Measurements from ENCODE around the gene OSBPL6.
"Not testable (repeated sequence)": the region's sequence is repeated elsewhere in the genome, so short reads cannot be mapped to it uniquely, and the experiment has no call there.

The OSBPL6 gene

GRCh38 chr2:178315488-178315948 is 121.2 kb downstream of the OSBPL6 start:
- no peak for DNase-seq (ENCODE audit: low read depth, low spot score)
- Histone ChIP-seq H3K36me3 (ENCODE audit: insufficient read depth, low read length) (no peaks in the 10 kb centered on the region), H3K9ac (ENCODE audit: insufficient read length) (no peak overlapping the region), H3K27ac (no peak overlapping the region), H3K4me3 (no peak overlapping the region), H3K9me3 (ENCODE audit: low read depth, low read length) (no peaks in the 10 kb centered on the region)
- no peak for TF ChIP-seq POLR2AphosphoS5 (IDR thresholded peaks at IDR 0.05; ENCODE audit: borderline replicate concordance, low read depth, low read length)
- no peak for TF ChIP-seq EZH2 (IDR thresholded peaks at IDR 0.05)
- no peak for TF ChIP-seq FOXP2 (optimal IDR thresholded peaks at IDR 0.05; ENCODE audit: control extremely low read depth, extremely low read length, insufficient read depth)

- TF ChIP-seq EZH2 (IDR thresholded peaks at IDR 0.05) (no peak), POLR2AphosphoS5 (IDR thresholded peaks at IDR 0.05; ENCODE audit: borderline replicate concordance, low read depth, low read length) (no peak), FOXP2 (optimal IDR thresholded peaks at IDR 0.05; ENCODE audit: control extremely low read depth, extremely low read length, insufficient read depth) (no peak)
- no peak overlapping the region for H3K27ac ChIP-seq
- DNase-seq (ENCODE audit: low read depth, low spot score) = no peak
- no peaks in the 10 kb centered on the region for H3K9me3 ChIP-seq (ENCODE audit: low read depth, low read length)
- H3K36me3 ChIP-seq (ENCODE audit: insufficient read depth, low read length) = no peaks in the 10 kb centered on the region
- no peak overlapping the region for H3K9ac ChIP-seq (ENCODE audit: insufficient read length)
- H3K4me3 ChIP-seq = no peak overlapping the region
Observed at GRCh38 chr2:178317811-178318210, 123.5 kb downstream of the OSBPL6 start.

GRCh38 chr2:178320011-178320585 is 125.8 kb downstream of the OSBPL6 start:
- no peak overlapping the region for H3K9ac ChIP-seq (ENCODE audit: insufficient read length)
- H3K36me3 ChIP-seq (ENCODE audit: insufficient read depth, low read length) = no peaks in the 10 kb centered on the region
- no peaks in the 10 kb centered on the region for H3K9me3 ChIP-seq (ENCODE audit: low read depth, low read length)
- H3K4me3 ChIP-seq = no peak overlapping the region
- TF ChIP-seq FOXP2 (optimal IDR thresholded peaks at IDR 0.05; ENCODE audit: control extremely low read depth, extremely low read length, insufficient read depth) (no peak), POLR2AphosphoS5 (IDR thresholded peaks at IDR 0.05; ENCODE audit: borderline replicate concordance, low read depth, low read length) (no peak), EZH2 (IDR thresholded peaks at IDR 0.05) (no peak)
- no peak overlapping the region for H3K27ac ChIP-seq
- DNase-seq (ENCODE audit: low read depth, low spot score) = no peak

GRCh38 chr2:178322068-178322467 is 127.8 kb downstream of the OSBPL6 start:
- Histone ChIP-seq H3K36me3 (ENCODE audit: insufficient read depth, low read length) (no peaks in the 10 kb centered on the region), H3K27ac (no peak overlapping the region), H3K9me3 (ENCODE audit: low read depth, low read length) (no peaks in the 10 kb centered on the region), H3K4me3 (no peak overlapping the region), H3K9ac (ENCODE audit: insufficient read length) (no peak overlapping the region)
- TF ChIP-seq EZH2 (IDR thresholded peaks at IDR 0.05) (no peak), POLR2AphosphoS5 (IDR thresholded peaks at IDR 0.05; ENCODE audit: borderline replicate concordance, low read depth, low read length) (no peak), FOXP2 (optimal IDR thresholded peaks at IDR 0.05; ENCODE audit: control extremely low read depth, extremely low read length, insufficient read depth) (no peak)
- DNase-seq (ENCODE audit: low read depth, low spot score) = no peak

GRCh38 chr2:178323331-178323730 is 129.0 kb downstream of the OSBPL6 start:
- not testable (repeated sequence) for DNase-seq (ENCODE audit: low read depth, low spot score); H3K9me3 ChIP-seq (ENCODE audit: low read depth, low read length); H3K36me3 ChIP-seq (ENCODE audit: insufficient read depth, low read length); H3K4me3 ChIP-seq; H3K9ac ChIP-seq (ENCODE audit: insufficient read length); H3K27ac ChIP-seq

- Histone ChIP-seq H3K9ac (ENCODE audit: insufficient read length) (no peak overlapping the region), H3K4me3 (no peak overlapping the region), H3K27ac (no peak overlapping the region), H3K36me3 (ENCODE audit: insufficient read depth, low read length) (no peaks in the 10 kb centered on the region), H3K9me3 (ENCODE audit: low read depth, low read length) (no peaks in the 10 kb centered on the region)
- DNase-seq (ENCODE audit: low read depth, low spot score) = no peak
- TF ChIP-seq POLR2AphosphoS5 (IDR thresholded peaks at IDR 0.05; ENCODE audit: borderline replicate concordance, low read depth, low read length) = no peak
- TF ChIP-seq FOXP2 (optimal IDR thresholded peaks at IDR 0.05; ENCODE audit: control extremely low read depth, extremely low read length, insufficient read depth) = no peak
- TF ChIP-seq EZH2 (IDR thresholded peaks at IDR 0.05) = no peak
Observed at GRCh38 chr2:178324077-178324476, 129.8 kb downstream of the OSBPL6 start.

- H3K9me3 ChIP-seq (ENCODE audit: low read depth, low read length) = no peaks in the 10 kb centered on the region
- no peak overlapping the region for H3K27ac ChIP-seq
- no peak overlapping the region for H3K9ac ChIP-seq (ENCODE audit: insufficient read length)
- no peaks in the 10 kb centered on the region for H3K36me3 ChIP-seq (ENCODE audit: insufficient read depth, low read length)
- no peak for TF ChIP-seq POLR2AphosphoS5 (IDR thresholded peaks at IDR 0.05; ENCODE audit: borderline replicate concordance, low read depth, low read length)
- no peak for TF ChIP-seq EZH2 (IDR thresholded peaks at IDR 0.05)
- no peak for TF ChIP-seq FOXP2 (optimal IDR thresholded peaks at IDR 0.05; ENCODE audit: control extremely low read depth, extremely low read length, insufficient read depth)
- DNase-seq (ENCODE audit: low read depth, low spot score) = no peak
- H3K4me3 ChIP-seq = no peak overlapping the region
Observed at GRCh38 chr2:178325268-178325667, 131.0 kb downstream of the OSBPL6 start.

- no peak for DNase-seq (ENCODE audit: low read depth, low spot score)
- Histone ChIP-seq H3K9me3 (ENCODE audit: low read depth, low read length) (no peaks in the 10 kb centered on the region), H3K4me3 (no peak overlapping the region), H3K9ac (ENCODE audit: insufficient read length) (no peak overlapping the region), H3K36me3 (ENCODE audit: insufficient read depth, low read length) (no peaks in the 10 kb centered on the region), H3K27ac (no peak overlapping the region)
- TF ChIP-seq POLR2AphosphoS5 (IDR thresholded peaks at IDR 0.05; ENCODE audit: borderline replicate concordance, low read depth, low read length) (no peak), EZH2 (IDR thresholded peaks at IDR 0.05) (no peak)
Observed at GRCh38 chr2:178327516-178327915, 133.2 kb downstream of the OSBPL6 start.

GRCh38 chr2:178328037-178328436 is 133.7 kb downstream of the OSBPL6 start:
- Histone ChIP-seq H3K9me3 (ENCODE audit: low read depth, low read length) (no peaks in the 10 kb centered on the region), H3K4me3 (no peak overlapping the region), H3K27ac (no peak overlapping the region), H3K36me3 (ENCODE audit: insufficient read depth, low read length) (no peaks in the 10 kb centered on the region), H3K9ac (ENCODE audit: insufficient read length) (no peak overlapping the region)
- TF ChIP-seq EZH2 (IDR thresholded peaks at IDR 0.05) = no peak
- no peak for TF ChIP-seq FOXP2 (optimal IDR thresholded peaks at IDR 0.05; ENCODE audit: control extremely low read depth, extremely low read length, insufficient read depth)
- TF ChIP-seq POLR2AphosphoS5 (IDR thresholded peaks at IDR 0.05; ENCODE audit: borderline replicate concordance, low read depth, low read length) = no peak
- no peak for DNase-seq (ENCODE audit: low read depth, low spot score)

Measured in SK-N-MC (cell line).